Measurements from ENCODE around the gene FLCN.

- TF ChIP-seq EZH2 (IDR thresholded peaks at IDR 0.05; ENCODE audit: low read length): no peak
- TF ChIP-seq, protein P1, sequence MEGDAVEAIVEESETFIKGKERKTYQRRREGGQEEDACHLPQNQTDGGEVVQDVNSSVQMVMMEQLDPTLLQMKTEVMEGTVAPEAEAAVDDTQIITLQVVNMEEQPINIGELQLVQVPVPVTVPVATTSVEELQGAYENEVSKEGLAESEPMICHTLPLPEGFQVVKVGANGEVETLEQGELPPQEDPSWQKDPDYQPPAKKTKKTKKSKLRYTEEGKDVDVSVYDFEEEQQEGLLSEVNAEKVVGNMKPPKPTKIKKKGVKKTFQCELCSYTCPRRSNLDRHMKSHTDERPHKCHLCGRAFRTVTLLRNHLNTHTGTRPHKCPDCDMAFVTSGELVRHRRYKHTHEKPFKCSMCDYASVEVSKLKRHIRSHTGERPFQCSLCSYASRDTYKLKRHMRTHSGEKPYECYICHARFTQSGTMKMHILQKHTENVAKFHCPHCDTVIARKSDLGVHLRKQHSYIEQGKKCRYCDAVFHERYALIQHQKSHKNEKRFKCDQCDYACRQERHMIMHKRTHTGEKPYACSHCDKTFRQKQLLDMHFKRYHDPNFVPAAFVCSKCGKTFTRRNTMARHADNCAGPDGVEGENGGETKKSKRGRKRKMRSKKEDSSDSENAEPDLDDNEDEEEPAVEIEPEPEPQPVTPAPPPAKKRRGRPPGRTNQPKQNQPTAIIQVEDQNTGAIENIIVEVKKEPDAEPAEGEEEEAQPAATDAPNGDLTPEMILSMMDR (optimal IDR thresholded peaks at IDR 0.05 in 1 of 3, IDR thresholded peaks at IDR 0.05 in 1 of 3, conservative IDR thresholded peaks at IDR 0.05 in 1 of 3; ENCODE audit: extremely low read depth in 1 of 3, insufficient read depth in 2 of 3, low read length in 3 of 3): no peak
These were observed 72.3 kb downstream of the FLCN start for GRCh38 chr17:17164676-17165075.

All from keratinocyte (primary cell).